GM12891 (cell line): ENCODE measurements around the gene SCO2.

ENCODE experiments used
- PAX5 ChIP-seq: IDR thresholded peaks from 2 replicates; pipeline ENCODE4 v1.6.1; 2011; ENCODE audit warnings: low read length, moderate library complexity, mild to moderate bottlenecking; ENCODE audit not compliant: insufficient read depth, severe bottlenecking
- POLR2A ChIP-seq: IDR thresholded peaks from 2 replicates; pipeline ENCODE4 v1.6.1; 2011; ENCODE audit warnings: low read depth, low read length, control low read depth
- POLR2AphosphoS5 ChIP-seq: IDR thresholded peaks from 2 replicates; pipeline ENCODE4 v1.6.1; 2011; ENCODE audit warnings: low read depth, low read length, control low read depth

- TF ChIP-seq POLR2AphosphoS5 = peak; percentile 2; the same call in 1 of the 2 replicates
- 0 out of 2 replicates have a peak, but pooled peaks have one; percentile 40 for TF ChIP-seq POLR2A
- TF ChIP-seq PAX5 = no peak
These were observed 17.9 kb downstream of the SCO2 start, which contains the start of gene LMF2 for GRCh38 chr22:50507421-50507990.
